IPS-NIHi11 (cell line): Measurements from ENCODE around the gene DYNLL1.
"Not testable (repeated sequence)": the region's sequence is repeated elsewhere in the genome, so short reads cannot be mapped to it uniquely, and the experiment has no call there.

Source experiments
- DNase-seq: peaks from one replicate; pipeline ENCODE4 v3.0.0; 2012; ENCODE audit warnings: mixed read lengths, low spot score

The DYNLL1 gene

GRCh38 chr12:120495731-120496412 lies at the start of gene DYNLL1:
DYNLL1 (plus strand) TSS chr12:120496113; CDS start chr12:120496422, 309 bp downstream.
- DNase-seq, result peak; percentile 98

DNA sequence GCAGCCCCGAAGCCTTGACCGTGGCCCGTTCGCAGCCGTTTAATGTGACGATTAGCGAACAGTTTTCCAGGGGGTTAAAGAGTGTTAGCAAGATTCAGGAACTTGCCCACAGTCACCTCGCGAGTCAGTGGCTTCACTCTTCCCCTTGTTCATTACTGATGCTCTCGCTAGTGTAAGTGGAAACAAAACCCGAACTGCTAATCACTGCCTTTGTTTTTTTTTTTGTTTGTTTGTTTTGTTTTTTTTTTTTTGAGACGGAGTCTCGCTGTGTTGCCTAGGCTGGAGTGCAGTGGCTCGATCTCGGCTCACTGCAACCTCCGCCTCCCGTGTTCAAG lies 49.1 kb upstream of the DYNLL1 start:
- DNase-seq, result not testable (repeated sequence)

- no peak for DNase-seq
Measured at GRCh38 chr12:120447992-120448391, 47.9 kb upstream of the DYNLL1 start.

GRCh38 chr12:120452524-120452923 lies 43.4 kb upstream of the DYNLL1 start:
- DNase-seq, result not testable (repeated sequence)

- DNase-seq, result no peak
Measured at GRCh38 chr12:120453060-120453750, 42.7 kb upstream of the DYNLL1 start.

DNA sequence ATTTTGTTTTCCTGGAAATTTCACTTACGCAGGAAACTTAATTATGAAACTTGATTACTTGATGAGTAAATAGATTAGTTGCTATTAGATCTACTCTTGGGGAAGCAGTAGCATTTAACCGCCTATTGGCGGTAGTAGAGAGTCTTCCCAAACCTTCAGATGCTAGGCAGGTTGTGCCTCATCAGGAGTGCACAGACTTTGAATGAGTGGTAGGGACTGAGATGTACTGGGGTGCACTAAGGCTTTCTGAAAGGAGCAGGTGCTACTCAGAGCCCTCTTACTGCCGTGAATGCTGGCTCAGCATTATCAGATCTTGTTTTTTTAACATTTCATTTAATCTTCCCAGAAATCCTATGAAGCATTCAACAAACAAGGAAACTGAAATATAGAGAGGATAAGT lies 41.9 kb upstream of the DYNLL1 start:
- DNase-seq, result peak; percentile 59

GRCh38 chr12:120455302-120455701 lies 40.6 kb upstream of the DYNLL1 start:
- no peak for DNase-seq

DNA sequence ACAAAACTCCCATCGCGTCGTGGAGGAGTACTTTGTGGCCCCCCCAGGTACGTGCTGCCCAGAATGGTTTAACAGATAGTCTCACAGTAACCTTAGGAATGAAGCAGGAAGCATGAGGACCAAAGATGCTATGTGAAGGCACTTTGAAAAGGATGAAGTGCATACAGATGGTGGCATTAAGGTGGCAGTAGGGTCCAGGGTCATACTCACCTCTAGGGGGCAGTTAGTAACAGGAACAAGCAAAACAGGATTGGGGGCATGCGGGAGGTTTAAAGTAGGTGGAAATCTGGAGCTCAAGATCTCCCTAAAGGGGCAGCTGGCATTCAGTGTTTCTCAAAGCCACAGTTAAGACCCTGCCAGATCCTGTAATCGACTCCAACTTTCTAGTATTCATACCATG lies 38.8 kb upstream of the DYNLL1 start:
- DNase-seq, result peak; percentile 59

- no peak for DNase-seq
Measured at GRCh38 chr12:120460157-120460556, 35.8 kb upstream of the DYNLL1 start.

DNA sequence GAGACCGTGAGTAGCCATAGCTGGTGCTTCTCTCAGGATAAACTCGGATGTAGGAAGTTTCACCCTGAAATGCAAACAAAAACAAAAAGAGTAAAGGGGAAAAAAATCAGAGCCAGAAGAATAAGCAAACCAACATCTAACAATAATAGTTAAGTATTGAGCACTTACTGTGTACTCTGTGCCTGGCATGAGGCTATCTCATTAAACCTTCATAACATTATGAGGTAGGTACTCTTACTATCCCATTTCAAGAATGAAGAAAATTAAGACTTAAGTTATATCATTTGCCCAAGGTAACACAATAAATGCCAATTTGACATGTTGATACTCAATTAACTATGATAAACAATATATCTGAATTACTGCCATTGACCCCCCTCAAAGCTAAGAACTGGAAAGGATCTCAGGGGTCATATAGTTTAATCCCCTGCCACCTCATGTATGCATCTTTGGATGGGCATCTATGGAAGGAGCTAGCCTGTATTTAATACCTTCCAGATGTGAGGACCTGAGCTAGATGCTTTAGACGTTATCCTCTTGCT lies 33.7 kb upstream of the DYNLL1 start:
- DNase-seq, result no peak

DNA sequence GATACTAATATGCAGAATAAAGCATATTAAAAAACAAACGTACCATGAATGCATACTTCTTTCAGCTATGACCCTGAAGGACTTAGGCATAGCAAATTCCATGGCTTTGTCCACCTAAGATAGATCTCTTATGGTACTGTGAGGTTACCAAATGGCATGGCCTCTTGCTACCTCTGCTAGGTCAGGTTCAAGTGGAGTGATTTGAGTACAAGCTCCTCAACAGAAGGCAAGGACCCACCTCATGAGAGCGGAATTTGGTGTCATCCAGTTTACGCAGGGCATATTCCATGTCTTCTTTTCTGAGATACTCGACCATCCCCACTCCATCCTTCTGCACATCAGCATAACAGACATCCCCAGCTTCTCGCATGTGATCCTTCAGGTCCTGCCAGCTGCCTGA lies 32.2 kb upstream of the DYNLL1 start:
- no peak for DNase-seq

- DNase-seq, result no peak
Measured at GRCh38 chr12:120465756-120466155, 30.2 kb upstream of the DYNLL1 start.

DNA sequence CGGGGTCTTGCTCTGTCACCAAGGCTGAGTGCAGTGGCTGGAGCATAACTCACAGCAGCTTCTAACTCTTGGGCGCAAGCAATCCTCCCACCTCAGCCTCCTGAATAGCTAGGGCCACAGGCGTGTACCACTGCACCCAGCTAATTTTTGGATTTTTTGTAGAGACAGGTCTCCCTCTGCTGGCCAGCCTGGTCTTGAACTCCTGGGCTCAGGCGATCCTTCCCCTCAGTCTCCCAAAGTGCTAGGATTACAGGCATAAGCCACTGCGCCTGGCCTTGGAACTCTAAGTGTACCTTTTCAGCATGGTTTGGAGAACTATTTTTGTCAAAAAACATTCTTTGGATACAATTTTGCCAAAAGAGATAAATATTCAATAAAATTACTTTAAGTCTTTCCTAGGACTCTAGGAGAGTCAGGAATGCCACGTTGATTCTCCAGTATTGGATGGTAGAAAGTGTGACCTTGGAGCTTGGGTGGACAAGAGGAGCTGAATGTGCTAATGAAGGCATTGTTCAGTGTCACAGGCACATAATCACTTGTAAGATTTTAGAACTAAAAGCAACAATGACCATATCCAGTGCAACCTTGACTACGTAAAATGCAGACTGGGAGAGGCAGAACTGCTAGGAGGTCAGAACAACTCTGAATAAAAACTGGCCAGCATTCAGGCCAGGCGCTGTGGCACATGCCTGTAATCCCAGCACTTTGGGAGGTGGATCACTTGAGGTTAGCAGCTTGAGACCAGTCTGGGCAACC lies 29.2 kb upstream of the DYNLL1 start:
- no peak for DNase-seq

DNA sequence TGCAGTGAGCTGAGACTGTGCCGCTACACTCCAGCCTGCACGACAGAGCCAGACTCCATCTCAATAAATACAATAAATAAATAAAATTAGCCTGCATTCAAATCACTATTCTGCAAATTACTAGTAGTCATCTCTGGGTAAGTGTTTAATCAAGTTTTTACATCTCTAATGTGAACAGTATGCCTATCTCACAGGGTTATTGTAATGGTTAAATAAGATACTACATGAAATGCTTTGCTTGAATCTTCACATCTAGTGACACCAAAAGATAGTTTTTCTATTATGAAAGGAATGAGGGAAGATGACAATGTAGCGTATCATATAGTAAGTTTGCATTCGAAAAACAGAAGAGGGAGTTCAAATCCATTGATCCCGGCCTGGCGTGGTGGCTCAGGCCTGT lies 28.5 kb upstream of the DYNLL1 start:
- no peak for DNase-seq

- peak; percentile 21 for DNase-seq
Measured at GRCh38 chr12:120468325-120468820, 27.5 kb upstream of the DYNLL1 start.

- DNase-seq, result peak; percentile 80
Measured at GRCh38 chr12:120468821-120469449, 27.0 kb upstream of the DYNLL1 start.

DNA sequence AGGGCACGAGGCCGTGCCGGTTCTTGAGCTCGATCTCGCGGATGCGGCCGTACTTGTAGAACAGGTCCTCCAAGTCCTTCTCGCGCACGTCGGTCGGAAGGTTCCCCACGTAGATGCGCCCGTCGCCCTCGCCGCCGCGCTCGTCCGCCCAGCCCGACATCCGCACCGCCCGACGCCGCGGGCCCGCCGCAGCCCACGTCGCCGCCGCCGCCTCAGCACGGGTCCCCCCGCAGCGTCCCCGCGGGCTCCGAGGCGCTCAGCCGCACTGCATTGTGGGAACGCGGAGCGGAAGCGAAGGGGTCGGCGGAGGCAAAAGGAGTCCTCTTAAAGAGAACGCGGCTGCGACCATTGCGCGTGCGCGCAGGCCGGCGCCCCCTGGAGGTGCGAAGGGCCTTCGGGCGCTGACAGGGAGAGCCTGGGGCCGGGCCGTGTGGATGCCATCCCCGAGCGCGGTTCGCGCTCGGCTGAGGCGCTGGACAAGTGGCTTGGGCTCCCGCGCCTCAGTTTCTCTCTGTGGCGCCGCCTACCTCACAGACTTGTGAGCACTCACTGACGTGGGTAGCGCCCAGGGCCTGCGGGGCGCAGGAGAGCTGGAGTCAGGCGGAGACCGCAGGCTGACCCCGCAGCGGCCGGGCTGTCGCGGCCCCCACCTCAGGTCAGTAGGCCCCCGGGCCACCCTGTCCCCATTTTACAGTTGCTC lies 26.3 kb upstream of the DYNLL1 start, which contains the start of gene SRSF9:
SRSF9 (minus strand) TSS at position 299 of the 700 bp plus-strand sequence; CDS start at position 160, 139 bp downstream.
- DNase-seq, result peak; percentile 99

DNA sequence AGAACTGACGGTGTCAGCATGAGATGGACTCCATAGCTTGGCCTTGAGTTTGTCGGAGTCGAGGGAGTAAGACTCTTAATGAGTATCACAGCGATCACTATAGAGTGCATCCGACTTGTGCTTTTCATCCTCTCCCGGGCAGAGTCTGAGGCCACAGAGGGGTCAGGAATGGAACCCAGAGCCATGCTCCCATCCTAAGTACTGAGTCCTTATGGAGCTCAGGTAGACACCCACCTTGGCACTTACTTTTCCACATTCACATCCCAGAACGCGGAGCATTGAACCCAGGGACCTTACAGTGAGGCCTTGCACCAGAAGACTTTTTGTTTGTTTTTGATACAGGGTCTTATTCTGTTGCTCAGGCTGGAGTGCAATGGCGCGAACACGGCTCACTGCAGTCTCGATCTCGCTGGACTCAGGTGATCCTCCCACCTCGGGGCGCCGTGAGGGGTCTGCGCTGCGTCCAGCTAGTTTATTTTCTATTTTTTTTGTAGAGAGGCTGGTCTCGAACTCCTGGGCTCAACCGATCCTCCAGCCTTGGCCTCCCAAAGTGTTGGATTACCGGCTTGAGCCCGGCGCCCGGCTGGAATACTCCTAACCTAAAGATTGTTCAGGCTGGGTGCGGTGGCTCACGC lies 25.6 kb upstream of the DYNLL1 start:
- no peak for DNase-seq

DNA sequence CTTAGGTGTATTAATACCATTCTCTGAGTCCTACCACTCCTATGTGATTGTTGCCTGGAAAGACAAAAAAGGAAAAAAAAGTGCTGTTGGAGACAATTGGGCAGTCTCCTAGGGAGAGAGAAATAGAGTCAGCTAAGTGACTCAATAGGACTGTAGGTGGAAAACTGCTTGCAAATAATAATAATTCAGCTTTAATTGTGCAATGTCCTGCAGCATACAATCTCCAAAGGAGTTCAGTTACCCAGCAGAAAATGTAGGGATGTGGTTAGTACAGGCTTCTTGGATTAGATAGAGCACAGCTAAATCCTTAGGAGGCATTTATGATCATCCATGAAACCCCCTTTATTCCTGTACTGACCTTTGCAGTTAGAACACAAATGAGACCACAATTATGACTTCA lies 23.4 kb upstream of the DYNLL1 start:
- no peak for DNase-seq

- DNase-seq, result no peak
Measured at GRCh38 chr12:120473807-120474615, 21.9 kb upstream of the DYNLL1 start.
